HepG2 (cell line): ENCODE results near the gene DLX4. TPM values are rescaled to one million over a fixed set of nuclear protein-coding genes. Genes with fewer than 3 reads are reported as not detected.

Source experiments
- ATAC-seq: fragments of 200-7000 bp; cut with Tn5 transposase; 3 replicates; pipeline ENCODE4 v1.9.1; 2020; ENCODE audit warnings: mild to moderate bottlenecking, moderate library complexity
- BruUV-seq: library from RNA; stranded (reverse); fragments of 400-500 nt; replicated peaks from 2 replicates; lab custom pipeline; 2021; lab: Mats Ljungman, UMichigan
- CTCF ChIA-PET: fragments of 300-600 bp; formaldehyde crosslinking; extraction: SDS; loops from one replicate; lab custom pipeline; 2021; ENCODE audit warnings: low total read pairs, inconsistent platforms, low intra/inter-chr PET ratio; lab: Yijun Ruan, JAX
- POLR2A ChIA-PET: fragments of 350-600 bp; sonication (Branson Sonifier 250); formaldehyde crosslinking; loops from one replicate; lab custom pipeline; 2020; ENCODE audit warnings: antibody characterized with exemption, inconsistent platforms; lab: Yijun Ruan, JAX
- DNase-seq: peaks from one replicate; pipeline ENCODE4 v3.0.0-alpha.2; 2015; ENCODE audit warnings: low spot score
- FAIRE-seq: peaks from 3 replicates; lab custom pipeline; 2011; peaks lifted over from hg19 to GRCh38; lab: Jason Lieb, UNC
- H2AFZ ChIP-seq: one replicate; pipeline ENCODE4 v1.6.1; 2011; ENCODE audit warnings: low read length, inconsistent platforms
- H3K27ac ChIP-seq: fragments of 300-600 bp; 3 replicates; pipeline ENCODE4 v1.8.0; 2011; ENCODE audit warnings: mixed run types, mild to moderate bottlenecking, mixed read lengths, low read length, inconsistent platforms; ENCODE audit not compliant: insufficient read depth; ENCODE audit errors: extremely low read length
- H3K27me3 ChIP-seq, 2 experiments: fragments of 200-600 bp in 1 of 2; 2 replicates in 1 of 2; 3 replicates in 1 of 2; pipeline versions ENCODE4 v1.6.0 to v1.8.0; 2011; ENCODE audit warnings: low read length in 2 of 2, mild to moderate bottlenecking in 2 of 2, moderate library complexity in 2 of 2, inconsistent platforms in 1 of 2; ENCODE audit not compliant: insufficient read depth in 2 of 2, control insufficient read depth in 1 of 2
- H3K36me3 ChIP-seq, 2 experiments: fragments of 200-600 bp in 1 of 2; replicated peaks in 1 of 2; 2 replicates in 1 of 2; 3 replicates in 1 of 2; pipeline versions ENCODE4 v1.5.1 to v1.8.0; 2011; ENCODE audit warnings: low read length in 2 of 2, inconsistent platforms in 1 of 2; ENCODE audit not compliant: insufficient read depth in 2 of 2, control insufficient read depth in 1 of 2
- H3K4me1 ChIP-seq: 2 replicates; pipeline ENCODE4 v1.5.1; 2012; ENCODE audit warnings: low read length, inconsistent platforms; ENCODE audit not compliant: insufficient read depth
- H3K4me2 ChIP-seq: 2 replicates; pipeline ENCODE4 v1.6.0; 2011; ENCODE audit warnings: low read depth, low read length, inconsistent platforms
- H3K4me3 ChIP-seq, 3 experiments: fragments of 200-600 bp in 1 of 3; sonication (generic), shearing (Covaris generic) in 1 of 3; replicated peaks in 1 of 3; 2 replicates each; pipeline ENCODE4 v1.5.1; 2011 to 2016; ENCODE audit warnings: low read length in 3 of 3, inconsistent platforms in 2 of 3, low read depth in 2 of 3, mild to moderate bottlenecking in 2 of 3, control low read depth in 1 of 3, mixed read lengths in 1 of 3; ENCODE audit not compliant: insufficient read depth in 1 of 3
- H3K79me2 ChIP-seq: one replicate; pipeline ENCODE4 v1.6.1; 2011; ENCODE audit warnings: low read length, inconsistent platforms; ENCODE audit not compliant: insufficient read depth
- H3K9ac ChIP-seq: 2 replicates; pipeline ENCODE4 v1.6.0; 2011; ENCODE audit warnings: mild to moderate bottlenecking, low read depth, low read length, inconsistent platforms; ENCODE audit not compliant: insufficient read depth
- H3K9me3 ChIP-seq: 2 replicates; pipeline ENCODE4 v1.5.1; 2012; ENCODE audit warnings: mild to moderate bottlenecking, low read length
- H4K20me1 ChIP-seq: 2 replicates; pipeline ENCODE4 v1.6.0; 2011; ENCODE audit warnings: inconsistent platforms, mild to moderate bottlenecking, low read length, moderate library complexity; ENCODE audit not compliant: insufficient read depth
- AGO2 ChIP-seq: fragments of 200-400 bp; formaldehyde crosslinking; optimal IDR thresholded peaks from 2 replicates; pipeline ENCODE3; 2017; ENCODE audit warnings: mild to moderate bottlenecking, low read depth, low read length, moderate library complexity
- ATAD3A ChIP-seq: sonication (generic); formaldehyde crosslinking; IDR thresholded peaks from 2 replicates; pipeline ENCODE4 v1.4.0; 2020; ENCODE audit warnings: missing genetic modification reagents
- GLMP ChIP-seq: sonication (generic); formaldehyde crosslinking; IDR thresholded peaks from 2 replicates; pipeline ENCODE4 v1.9.0; 2021; ENCODE audit warnings: missing genetic modification reagents, mild to moderate bottlenecking, borderline replicate concordance
- GMEB2 ChIP-seq: IDR thresholded peaks from 2 replicates; pipeline ENCODE4 v1.6.1; 2016; ENCODE audit warnings: missing biosample characterization, missing genetic modification reagents, low read depth
- REPIN1 ChIP-seq: sonication (generic); formaldehyde crosslinking; IDR thresholded peaks from 2 replicates; pipeline ENCODE4 v1.8.0; 2022; ENCODE audit warnings: missing genetic modification reagents, low read depth, mild to moderate bottlenecking, borderline replicate concordance
- SNAPC2 ChIP-seq: sonication (generic); formaldehyde crosslinking; IDR thresholded peaks from 2 replicates; pipeline ENCODE4 v1.8.1; 2022; ENCODE audit warnings: mild to moderate bottlenecking, missing genetic modification reagents
- TOPORS ChIP-seq: sonication (generic); formaldehyde crosslinking; IDR thresholded peaks from 2 replicates; pipeline ENCODE4 v1.8.0; 2023; ENCODE audit warnings: mild to moderate bottlenecking, missing genetic modification reagents
- ZBTB39 ChIP-seq: sonication (generic); formaldehyde crosslinking; IDR thresholded peaks from 2 replicates; pipeline ENCODE4 v1.5.0; 2020; ENCODE audit warnings: missing genetic modification reagents
- ZNF224 ChIP-seq: sonication (generic); formaldehyde crosslinking; IDR thresholded peaks from 2 replicates; pipeline ENCODE4 v1.5.0; 2020; ENCODE audit warnings: mild to moderate bottlenecking, missing genetic modification reagents
- ZNF777 ChIP-seq: sonication (generic); formaldehyde crosslinking; IDR thresholded peaks from 2 replicates; pipeline ENCODE4 v1.4.0; 2020; ENCODE audit warnings: missing genetic modification reagents
- ZNF841 ChIP-seq: sonication (generic); formaldehyde crosslinking; IDR thresholded peaks from 2 replicates; pipeline ENCODE4 v1.8.1; 2023; ENCODE audit warnings: missing genetic modification reagents, borderline replicate concordance
- WGBS: methylation state at CpG from one replicate; pipeline ENCODE4 v1.1.6; 2017; ENCODE audit warnings: low lambda C conversion rate; 5-methylcytosine and 5-hydroxymethylcytosine counted together
- in situ Hi-C: cut with HindIII; loops from 2 replicates; pipeline ENCODE4 v1.10.0; 2017; ENCODE audit warnings: low pct_unique_long_range_greater_than_20kb; ENCODE audit not compliant: extremely low pct_ligation_motif_present
- intact Hi-C: fragments of 100-400 bp; cut with micrococcal nuclease; formaldehyde crosslinking; loops from one replicate; pipeline ENCODE4 v1.10.0; 2022; ENCODE audit not compliant: unreplicated experiment
- polyA plus RNA-seq, 8 experiments: library from polyadenylated mRNA; depleted of rRNA in 3 of 8; stranded (reverse) in 7 of 8; unstranded in 1 of 8; fragments of >200 nt; fragmentation: Illumina TruSeq in 4 of 8; extraction: Trizol in 4 of 8; gene quantifications; 2 replicates each; pipeline versions ENCODE4 v1.2.1 to v1.2.3, GENCODE V29; 2011 to 2016; ENCODE audit warnings: low read depth in 4 of 8, missing spikeins in 1 of 8, mixed read lengths in 1 of 8; ENCODE audit not compliant: insufficient read depth in 1 of 8
- total RNA-seq, 5 experiments: library from RNA; depleted of rRNA; stranded (reverse); fragments of >200 nt; fragmentation: Illumina TruSeq; extraction: Trizol; gene quantifications; 2 replicates each; pipeline ENCODE4 v1.2.3, GENCODE V29; 2016; ENCODE audit warnings: low read depth in 1 of 5

DLX4 gene
- total and polyA plus RNA-seq, 2 of the 13 experiments (the other 11 are each of a cell fraction or from before 2014, with no cell fraction given) = 0.55 to 2.3 TPM

- CTCF ChIA-PET = no interaction called here
- no peak overlapping the region for H3K4me3 ChIP-seq
- no peaks in the 10 kb centered on the region for H3K4me1 ChIP-seq
- intact Hi-C loops (no loop called here), in situ Hi-C loops (no loop called here)
- no peaks in the 10 kb centered on the region for H3K36me3 ChIP-seq
- H3K9ac ChIP-seq = no peak overlapping the region
- DNase-seq (no peak), ATAC-seq (no peak), FAIRE-seq (no peak)
- H3K27ac ChIP-seq = no peak overlapping the region
- 7% methylated on average over 2 of the region's 2 CpGs for WGBS
- H3K27me3 ChIP-seq = no peaks in the 10 kb centered on the region
- no peaks in the 10 kb centered on the region for H4K20me1 ChIP-seq
- no peaks in the 10 kb centered on the region for H3K79me2 ChIP-seq
- no peak for TF ChIP-seq GMEB2
- TF ChIP-seq ZNF224 (CRISPR knock-in tag) = peak; percentile 84
- TF ChIP-seq AGO2 = no peak
- H3K9me3 ChIP-seq = peaks cover 3% of the 10 kb centered on the region; the same call in 1 of the 2 replicates
- POLR2A ChIA-PET = no interaction called here
- no peak overlapping the region for H3K4me2 ChIP-seq
- BruUV-seq = no TSS peak
- H2AFZ ChIP-seq = no peak overlapping the region
Observed at GRCh38 chr17:50013079-50013478, 44.1 kb downstream of the DLX4 start.

- Histone ChIP-seq H3K4me1 (no peaks in the 10 kb centered on the region), H3K4me2 (no peak overlapping the region), H3K27me3 (no peaks in the 10 kb centered on the region), H3K4me3 (no peak overlapping the region), H2AFZ (no peak overlapping the region), H3K9ac (no peak overlapping the region), H4K20me1 (no peaks in the 10 kb centered on the region), H3K79me2 (no peaks in the 10 kb centered on the region), H3K27ac (no peak overlapping the region), H3K36me3 (no peaks in the 10 kb centered on the region), H3K9me3 (peaks cover 3% of the 10 kb centered on the region; the same call in 1 of the 2 replicates)
- DNase-seq (no peak), ATAC-seq (no peak), FAIRE-seq (no peak)
- ChIA-PET POLR2A (no interaction called here), CTCF (no interaction called here)
- in situ Hi-C loops (no loop called here), intact Hi-C loops (no loop called here)
- no TSS peak for BruUV-seq
- WGBS = 0% methylated on average over 1 of the region's 1 CpG
- no peak for TF ChIP-seq ZNF841
- TF ChIP-seq ATAD3A (CRISPR knock-in tag) = no peak
- no peak for TF ChIP-seq ZBTB39
- no peak for TF ChIP-seq REPIN1 (CRISPR knock-in tag)
- TF ChIP-seq TOPORS = no peak
- no peak for TF ChIP-seq ZNF777 (CRISPR knock-in tag)
- no peak for TF ChIP-seq SNAPC2 (CRISPR knock-in tag)
- TF ChIP-seq GLMP (CRISPR knock-in tag) = no peak
Observed at GRCh38 chr17:50014471-50015088, 45.6 kb downstream of the DLX4 start.
